A549 (cell line): ENCODE results near the gene ADCK2. TPM values are rescaled to one million over a fixed set of nuclear protein-coding genes. Genes with fewer than 3 reads are reported as not detected.
A peak's percentile ranks its signal among the peaks of the same experiment; 100 is the strongest.

ENCODE experiments used
- ATAC-seq, 2 experiments: fragments of 200-7000 bp in 1 of 2; fragments of >200 bp in 1 of 2; cut with Nextera tagmentation in 1 of 2; cut with Tn5 transposase in 1 of 2; 3 replicates each; pipeline versions ENCODE4 v1.8.0 to v1.9.1; 2018 to 2020; ENCODE audit warnings: mild to moderate bottlenecking in 1 of 2, moderate library complexity in 1 of 2
- CTCF ChIA-PET: fragments of 300-600 bp; sonication (Branson Sonifier 250); formaldehyde crosslinking; extraction: SDS; loops from one replicate; lab custom pipeline; 2021; ENCODE audit warnings: antibody characterized with exemption, inconsistent platforms; lab: Yijun Ruan, JAX
- POLR2A ChIA-PET: fragments of 350-600 bp; formaldehyde crosslinking; extraction: SDS; loops from one replicate; lab custom pipeline; 2021; ENCODE audit warnings: antibody characterized with exemption, inconsistent platforms; lab: Yijun Ruan, JAX
- DNase-seq, 2 experiments: peaks; one replicate each; pipeline versions ENCODE4 v3.0.0 to v3.0.0-alpha.2; 2011 to 2016; ENCODE audit warnings: low read depth in 1 of 2, low spot score in 1 of 2
- FAIRE-seq: peaks from 2 replicates; lab custom pipeline; 2011; peaks lifted over from hg19 to GRCh38; lab: Jason Lieb, UNC
- H3K27ac ChIP-seq, 2 experiments: fragments of >200 bp; sonication (Bioruptor Twin); formaldehyde crosslinking; 3 replicates each; pipeline ENCODE4 v1.5.1; 2016 to 2017
- H3K4me1 ChIP-seq: fragments of >200 bp; sonication (Bioruptor Twin); formaldehyde crosslinking; 3 replicates; pipeline ENCODE4 v1.6.1; 2016
- H3K4me2 ChIP-seq: fragments of >200 bp; sonication (Bioruptor Twin); formaldehyde crosslinking; 3 replicates; pipeline ENCODE4 v1.6.1; 2016
- H3K4me3 ChIP-seq: fragments of >200 bp; sonication (Bioruptor Twin); formaldehyde crosslinking; 3 replicates; pipeline ENCODE4 v1.5.1; 2016
- H3K9me3 ChIP-seq: fragments of >200 bp; sonication (Bioruptor Twin); formaldehyde crosslinking; 3 replicates; pipeline ENCODE4 v1.6.1; 2016
- ATOH8 ChIP-seq: fragments of 250-450 bp; sonication (Bioruptor Pico); IDR thresholded peaks from 2 replicates; pipeline ENCODE4 v1.5.0; 2020; ENCODE audit warnings: low read depth, mild to moderate bottlenecking, moderate library complexity
- BCL3 ChIP-seq: fragments of >200 bp; sonication (Bioruptor Twin); formaldehyde crosslinking; IDR thresholded peaks from 3 replicates; pipeline ENCODE4 v1.6.1; 2016
- BHLHE40 ChIP-seq: IDR thresholded peaks from 2 replicates; pipeline ENCODE4 v1.6.1; 2012; ENCODE audit warnings: low read depth, low read length, inconsistent platforms
- CEBPB ChIP-seq, 2 experiments: fragments of >200 bp in 1 of 2; sonication (Bioruptor Twin) in 1 of 2; formaldehyde crosslinking in 1 of 2; IDR thresholded peaks; 2 replicates each; pipeline ENCODE4 v1.6.1; 2012 to 2016
- CHD2 ChIP-seq: fragments of 150-350 bp; IDR thresholded peaks from 2 replicates; pipeline ENCODE4 v1.6.1; 2014; ENCODE audit warnings: low read length; ENCODE audit not compliant: partially characterized antibody
- E2F6 ChIP-seq: IDR thresholded peaks from 2 replicates; pipeline ENCODE4 v1.6.1; 2012; ENCODE audit warnings: low read depth, borderline replicate concordance
- FOXS1 ChIP-seq: fragments of 250-450 bp; sonication (Bioruptor Pico); IDR thresholded peaks from 2 replicates; pipeline ENCODE4 v1.5.0; 2020; ENCODE audit warnings: mild to moderate bottlenecking, moderate library complexity
- GATA3 ChIP-seq: IDR thresholded peaks from 2 replicates; pipeline ENCODE4 v1.6.1; 2012; ENCODE audit warnings: borderline replicate concordance
- HES2 ChIP-seq: fragments of >200 bp; sonication (Bioruptor Twin); formaldehyde crosslinking; IDR thresholded peaks from 2 replicates; pipeline ENCODE4 v1.6.1; 2016
- HOXB13 ChIP-seq: fragments of 250-450 bp; sonication (Bioruptor Pico); IDR thresholded peaks from 2 replicates; pipeline ENCODE4 v1.5.0; 2020; ENCODE audit warnings: low read depth, mild to moderate bottlenecking, moderate library complexity
- JUN ChIP-seq, 2 experiments: fragments of >200 bp; sonication (Bioruptor Twin); formaldehyde crosslinking; IDR thresholded peaks; 2 replicates in 1 of 2; 3 replicates in 1 of 2; pipeline ENCODE4 v1.6.1; 2016 to 2017
- KDM5A ChIP-seq: fragments of 200-600 bp; sonication (generic); IDR thresholded peaks from 2 replicates; pipeline ENCODE4 v1.6.1; 2016; ENCODE audit warnings: antibody characterized with exemption, mild to moderate bottlenecking
- MAX ChIP-seq: IDR thresholded peaks from 2 replicates; pipeline ENCODE4 v1.6.1; 2012
- PBX3 ChIP-seq: IDR thresholded peaks from 2 replicates; pipeline ENCODE4 v1.6.1; 2012
- POLR2A ChIP-seq: IDR thresholded peaks from 2 replicates; pipeline ENCODE4 v1.6.1; 2012; ENCODE audit warnings: mild to moderate bottlenecking, low read length
- RARB ChIP-seq: fragments of 250-450 bp; sonication (Bioruptor Pico); IDR thresholded peaks from 2 replicates; pipeline ENCODE4 v1.8.0; 2021; ENCODE audit warnings: mild to moderate bottlenecking, moderate library complexity
- RCOR1 ChIP-seq: fragments of 150-350 bp; IDR thresholded peaks from 2 replicates; pipeline ENCODE4 v1.6.1; 2014; ENCODE audit warnings: antibody characterized with exemption, low read length, low read depth
- REST ChIP-seq: fragments of 200-600 bp; sonication (generic); IDR thresholded peaks from 2 replicates; pipeline ENCODE4 v1.6.1; 2016; ENCODE audit warnings: antibody characterized with exemption, mild to moderate bottlenecking, moderate library complexity
- RFX5 ChIP-seq: fragments of 450-650 bp; IDR thresholded peaks from 2 replicates; pipeline ENCODE4 v1.7.1; 2014; ENCODE audit warnings: antibody characterized with exemption, mild to moderate bottlenecking, moderate library complexity
- RNF2 ChIP-seq: fragments of 200-600 bp; sonication (generic); IDR thresholded peaks from 2 replicates; pipeline ENCODE4 v1.6.1; 2016; ENCODE audit warnings: low read depth, mild to moderate bottlenecking, antibody characterized with exemption, moderate library complexity, borderline replicate concordance
- SMC3 ChIP-seq: fragments of >200 bp; sonication (Bioruptor Twin); formaldehyde crosslinking; IDR thresholded peaks from 3 replicates; pipeline ENCODE4 v1.6.1; 2018; ENCODE audit warnings: inconsistent platforms
- ZNF302 ChIP-seq: fragments of 250-450 bp; sonication (Bioruptor Pico); IDR thresholded peaks from 2 replicates; pipeline ENCODE4 v1.9.0; 2021; ENCODE audit warnings: inconsistent platforms, mild to moderate bottlenecking, moderate library complexity
- WGBS: methylation state at CpG from one replicate; pipeline ENCODE4 v1.1.6; 2017; ENCODE audit errors: missing lambda C conversion rate; 5-methylcytosine and 5-hydroxymethylcytosine counted together
- polyA plus RNA-seq, 4 experiments: library from polyadenylated mRNA; depleted of rRNA in 3 of 4; stranded (reverse); fragments of >200 nt; fragmentation: RNase III in 1 of 4; extraction: RNeasy Plus Mini Kit Qiagen cat#74134 plus additional on column Dnase treatment in 1 of 4; gene quantifications; 2 replicates in 3 of 4; 3 replicates in 1 of 4; pipeline ENCODE4 v1.2.3, GENCODE V29; 2011 to 2017

ADCK2 gene
- polyA plus RNA-seq, 2 of the 4 experiments (the other 2 are of a cell fraction) = 13.1 to 13.9 TPM

GRCh38 chr7:140646931-140647647 lies 25.7 kb upstream of the ADCK2 start (continued):
- TF ChIP-seq REST = no peak
- TF ChIP-seq BHLHE40 = no peak
- TF ChIP-seq SMC3 = peak; percentile 63; the same call in 2 of the 3 replicates
- TF ChIP-seq MAX = peak; percentile 53
- TF ChIP-seq PBX3 = no peak
- no peak for TF ChIP-seq HES2
- TF ChIP-seq RNF2 = no peak
- TF ChIP-seq RARB (CRISPR knock-in tag) = no peak
- TF ChIP-seq E2F6 = no peak
- TF ChIP-seq CHD2 = no peak
- TF ChIP-seq RCOR1 = no peak

- whole genome bisulfite sequencing = 63% methylated on average over 6 of the region's 6 CpGs
- FAIRE-seq (no peak), DNase-seq (no peak), ATAC-seq (no peak)
- Histone ChIP-seq H3K27ac (peak overlapping the region in 1 of 2 experiments; percentile 46; a peak in 2 of 6 replicates), H3K4me3 (no peak overlapping the region), H3K4me1 (peaks cover 11% of the 10 kb centered on the region; the same call in 1 of the 3 replicates), H3K9me3 (no peaks in the 10 kb centered on the region), H3K4me2 (no peak overlapping the region)
- TF ChIP-seq ATOH8 (CRISPR knock-in tag) (no peak), CEBPB (IDR thresholded peaks at IDR 0.05) (no peak), JUN (IDR thresholded peaks at IDR 0.05) (no peak), RFX5 (no peak), HOXB13 (CRISPR knock-in tag) (no peak), KDM5A (no peak), BCL3 (no peak), GATA3 (no peak), ZNF302 (CRISPR knock-in tag) (no peak), POLR2A (no peak), FOXS1 (CRISPR knock-in tag) (no peak)
- ChIA-PET CTCF (interaction anchor here (1.3 to 14.5 kb wide), 5 partner anchors 43 to 178 kb away, joined by 3 to 493 read pairs (median 6); partner anchors contain the start of gene MKRN1), POLR2A (interaction anchor here (0.6 kb wide), 1 partner anchor 129 kb away, joined by 3 read pairs; no protein-coding TSS in a partner anchor)
Observed at GRCh38 chr7:140649556-140650205, 23.1 kb upstream of the ADCK2 start.
